D341Med (cell line): ENCODE measurements around the gene RASL10B.
A peak's percentile ranks its signal among the peaks of the same experiment; 100 is the strongest.

ENCODE experiments used
- DNase-seq: peaks from one replicate; pipeline ENCODE4 v3.0.0; 2012; ENCODE audit warnings: low spot score

Gene RASL10B

GRCh38 chr17:35717475-35717874 lies 14.0 kb upstream of the RASL10B start:
- no peak for DNase-seq

GRCh38 chr17:35723735-35724134 lies 7.7 kb upstream of the RASL10B start:
- DNase-seq, result no peak

DNA sequence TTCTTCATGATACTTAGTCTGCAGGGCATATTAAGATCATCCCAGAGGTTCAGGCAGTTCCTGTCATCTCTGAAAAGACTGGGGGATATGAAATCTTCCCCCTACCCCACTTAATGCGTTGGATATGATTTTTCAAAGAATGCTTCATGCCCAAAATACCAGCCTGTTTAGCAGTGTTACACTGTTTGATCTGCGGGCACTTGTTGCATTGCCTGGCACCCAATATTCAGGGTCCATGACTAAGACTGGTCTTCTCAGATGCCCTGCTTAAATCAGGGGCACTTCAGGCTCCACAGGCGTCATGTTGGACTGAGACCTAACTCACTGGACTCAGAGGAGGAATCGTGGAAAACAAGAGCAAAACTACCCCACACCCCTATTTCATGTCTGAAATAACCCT lies 6.4 kb upstream of the RASL10B start:
- no peak for DNase-seq

DNA sequence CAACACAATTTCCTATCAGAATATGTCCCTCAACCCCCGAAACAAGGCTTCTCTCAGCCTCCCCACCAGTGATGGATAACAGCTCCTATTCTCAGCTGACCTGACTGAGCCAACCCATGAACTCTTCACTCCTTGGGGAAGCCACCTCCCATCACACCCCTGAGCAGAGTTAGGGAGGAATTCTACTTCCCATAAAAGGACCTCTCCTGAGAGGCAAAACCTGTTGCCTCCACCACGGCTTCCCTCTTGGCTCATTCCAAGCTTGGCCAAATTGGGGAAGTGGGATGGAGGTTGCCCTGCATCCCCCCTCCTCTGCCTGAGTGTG lies 5.7 kb upstream of the RASL10B start:
- no peak for DNase-seq

DNA sequence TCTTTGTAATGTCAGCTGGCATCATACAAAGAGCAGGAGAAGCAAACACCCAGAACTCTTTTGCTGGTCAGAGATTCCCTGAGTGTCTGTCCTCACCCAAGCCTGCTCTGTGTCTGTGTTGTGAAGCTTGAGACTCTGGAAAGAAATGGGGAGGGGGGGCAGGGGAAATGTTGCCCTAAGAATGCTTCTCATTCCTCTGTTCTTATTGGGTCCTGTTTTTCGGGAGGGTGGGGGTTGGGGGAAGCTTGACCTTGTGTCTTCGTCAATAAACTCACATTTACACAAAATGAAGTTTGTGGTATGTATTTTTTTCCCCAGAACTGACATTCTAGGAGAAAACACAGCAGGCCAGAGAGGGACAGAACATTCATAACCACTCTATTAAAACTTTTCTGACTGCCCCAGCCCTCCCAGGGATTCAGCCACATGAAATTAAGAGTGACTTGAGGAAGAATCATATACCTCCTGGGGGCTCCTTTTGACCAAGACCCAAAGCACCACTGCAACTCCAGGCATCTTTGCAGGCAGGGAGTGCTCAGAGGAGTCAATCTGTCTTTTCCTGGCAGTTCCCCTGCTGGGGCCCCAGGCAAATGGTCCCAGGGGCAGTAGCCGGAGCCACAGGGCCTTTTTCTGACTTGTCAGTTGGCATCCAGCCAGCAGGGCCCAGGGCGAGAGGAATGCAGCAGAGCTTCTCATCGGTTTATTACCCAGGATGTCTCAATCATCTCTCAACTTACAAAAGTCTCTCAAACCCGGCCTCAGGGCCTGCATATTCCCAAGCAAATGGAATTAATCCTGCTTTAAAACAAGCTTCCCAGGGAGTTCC lies 5.1 kb upstream of the RASL10B start:
- DNase-seq, result no peak

- no peak for DNase-seq
Observed at GRCh38 chr17:35726953-35727460, 4.4 kb upstream of the RASL10B start.

DNA sequence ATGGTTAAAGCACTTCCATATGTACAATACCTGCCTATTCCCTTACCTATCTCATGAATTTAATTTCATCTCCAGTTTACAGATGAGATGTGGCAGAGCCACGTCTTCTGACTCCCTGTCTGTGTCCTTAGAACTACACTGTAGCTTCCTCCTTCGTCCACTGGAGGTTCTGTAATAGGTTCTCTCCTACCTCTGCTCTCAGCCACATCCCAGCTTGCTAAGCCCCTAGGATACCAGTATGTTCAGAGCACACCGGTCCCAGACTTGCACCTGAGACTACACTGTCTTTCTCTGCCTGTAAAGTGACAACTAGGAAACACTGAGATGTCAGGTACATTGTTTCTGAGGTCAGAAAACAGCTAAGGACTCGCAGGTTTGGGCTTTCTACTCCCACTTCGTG lies 3.8 kb upstream of the RASL10B start:
- DNase-seq, result no peak

DNA sequence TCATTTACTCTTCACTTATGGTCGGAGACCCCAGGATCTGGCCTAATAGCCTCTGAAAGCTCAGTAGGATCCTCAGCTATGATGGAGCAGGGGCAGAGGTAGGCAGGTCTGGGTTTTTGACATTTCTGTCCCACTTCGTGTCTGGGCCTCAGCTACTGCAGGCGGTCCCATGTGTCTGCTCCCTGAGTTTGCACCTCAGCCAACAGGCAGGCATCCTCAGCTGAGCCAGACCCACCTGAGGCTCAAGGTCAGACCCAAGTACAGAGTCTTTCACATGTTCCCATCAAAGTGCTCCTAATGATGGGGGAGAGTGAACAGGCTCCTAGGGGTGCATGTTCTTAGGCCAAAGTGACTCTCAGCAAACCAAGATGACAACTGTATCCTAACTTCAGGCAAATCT lies 2.9 kb upstream of the RASL10B start:
- DNase-seq, result no peak

- no peak for DNase-seq
Observed at GRCh38 chr17:35729405-35729833, 2.0 kb upstream of the RASL10B start.

DNA sequence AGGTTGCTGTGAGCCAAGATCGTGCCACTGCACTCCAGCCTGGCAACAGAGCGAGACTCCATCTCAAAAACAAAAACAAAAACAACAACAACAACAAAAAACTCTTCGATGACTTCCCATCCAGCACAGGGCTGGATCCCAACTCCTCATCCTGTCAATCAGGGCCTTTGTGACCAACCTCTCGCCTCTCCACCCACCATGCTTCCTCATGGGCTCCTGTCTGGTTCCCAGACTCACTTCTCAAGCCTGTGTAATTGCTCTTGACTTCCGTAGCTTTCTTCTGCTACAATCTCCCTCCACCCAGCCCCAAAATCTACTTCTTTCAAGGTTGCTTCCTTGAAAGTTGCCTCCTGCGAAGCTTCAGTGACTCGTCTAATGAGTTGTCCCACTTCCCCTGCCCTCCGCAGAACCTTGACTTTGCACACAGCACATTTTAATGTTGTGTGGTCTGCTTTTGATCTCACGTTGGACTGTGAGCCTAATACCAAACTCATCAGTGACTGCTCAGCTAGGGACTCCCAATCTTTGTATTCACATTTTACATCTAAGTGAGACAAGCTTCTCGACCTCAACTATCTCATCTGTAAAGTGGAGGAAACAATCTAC lies 936 bp upstream of the RASL10B start:
- no peak for DNase-seq

- DNase-seq, result peak; percentile 85
Observed at GRCh38 chr17:35731917-35732805, 722 bp downstream of the RASL10B start.

- no peak for DNase-seq
Observed at GRCh38 chr17:35732806-35733136, 1.3 kb downstream of the RASL10B start.

DNA sequence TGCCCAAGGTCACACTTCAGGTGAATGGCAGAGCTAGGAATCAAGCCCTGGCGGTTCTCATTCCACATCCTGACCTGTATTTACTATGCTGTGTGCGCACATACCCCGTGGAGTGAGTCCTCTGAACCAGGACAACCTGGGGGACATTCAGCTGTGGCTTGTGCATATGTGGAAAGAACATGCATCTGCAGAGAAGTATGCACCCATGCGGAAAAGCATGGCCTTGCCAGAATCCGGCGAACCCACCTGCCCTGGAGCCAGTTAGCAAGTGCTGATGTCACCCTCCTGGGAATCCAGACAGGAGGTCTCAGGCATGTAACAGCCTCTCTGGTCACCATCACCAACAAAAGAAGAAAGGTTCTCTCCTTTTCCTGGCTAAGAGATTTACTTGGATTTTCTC lies 1.9 kb downstream of the RASL10B start:
- no peak for DNase-seq

- DNase-seq, result no peak
Observed at GRCh38 chr17:35734396-35734795, 3.0 kb downstream of the RASL10B start.

DNA sequence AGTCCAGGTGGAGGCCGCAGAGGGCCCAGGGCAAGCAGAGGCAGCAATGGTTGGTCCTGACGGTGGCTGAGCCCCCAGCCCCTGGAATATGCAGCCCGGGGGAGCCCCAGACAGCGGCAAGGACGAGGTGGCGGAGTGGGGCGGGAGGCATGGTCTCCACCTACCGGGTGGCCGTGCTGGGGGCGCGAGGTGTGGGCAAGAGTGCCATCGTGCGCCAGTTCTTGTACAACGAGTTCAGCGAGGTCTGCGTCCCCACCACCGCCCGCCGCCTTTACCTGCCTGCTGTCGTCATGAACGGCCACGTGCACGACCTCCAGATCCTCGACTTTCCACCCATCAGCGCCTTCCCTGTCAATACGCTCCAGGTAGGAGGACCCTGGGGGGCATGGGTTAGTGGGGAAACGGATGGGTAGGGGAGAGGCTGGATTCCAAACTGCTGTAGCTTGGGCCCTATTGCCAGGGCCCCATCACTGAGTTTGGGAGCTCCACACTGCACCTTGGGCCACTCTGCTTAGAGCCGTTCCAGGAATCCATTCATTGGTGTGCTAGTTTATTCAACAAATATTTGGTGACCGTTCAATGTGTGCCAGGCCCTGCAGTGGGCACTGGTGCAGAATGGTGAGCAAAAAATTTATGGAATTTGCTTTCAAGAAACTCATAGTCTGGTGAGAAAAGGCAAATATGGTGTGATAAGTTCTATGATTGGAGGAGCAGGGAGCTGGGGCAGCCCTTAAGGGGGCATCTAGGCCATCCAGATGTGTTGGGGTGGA lies 3.8 kb downstream of the RASL10B start:
- no peak for DNase-seq

GRCh38 chr17:35736236-35736635 lies 4.8 kb downstream of the RASL10B start:
- no peak for DNase-seq

GRCh38 chr17:35738519-35739133 lies 7.2 kb downstream of the RASL10B start:
- DNase-seq, result no peak

GRCh38 chr17:35740216-35740615 lies 8.8 kb downstream of the RASL10B start:
- no peak for DNase-seq

DNA sequence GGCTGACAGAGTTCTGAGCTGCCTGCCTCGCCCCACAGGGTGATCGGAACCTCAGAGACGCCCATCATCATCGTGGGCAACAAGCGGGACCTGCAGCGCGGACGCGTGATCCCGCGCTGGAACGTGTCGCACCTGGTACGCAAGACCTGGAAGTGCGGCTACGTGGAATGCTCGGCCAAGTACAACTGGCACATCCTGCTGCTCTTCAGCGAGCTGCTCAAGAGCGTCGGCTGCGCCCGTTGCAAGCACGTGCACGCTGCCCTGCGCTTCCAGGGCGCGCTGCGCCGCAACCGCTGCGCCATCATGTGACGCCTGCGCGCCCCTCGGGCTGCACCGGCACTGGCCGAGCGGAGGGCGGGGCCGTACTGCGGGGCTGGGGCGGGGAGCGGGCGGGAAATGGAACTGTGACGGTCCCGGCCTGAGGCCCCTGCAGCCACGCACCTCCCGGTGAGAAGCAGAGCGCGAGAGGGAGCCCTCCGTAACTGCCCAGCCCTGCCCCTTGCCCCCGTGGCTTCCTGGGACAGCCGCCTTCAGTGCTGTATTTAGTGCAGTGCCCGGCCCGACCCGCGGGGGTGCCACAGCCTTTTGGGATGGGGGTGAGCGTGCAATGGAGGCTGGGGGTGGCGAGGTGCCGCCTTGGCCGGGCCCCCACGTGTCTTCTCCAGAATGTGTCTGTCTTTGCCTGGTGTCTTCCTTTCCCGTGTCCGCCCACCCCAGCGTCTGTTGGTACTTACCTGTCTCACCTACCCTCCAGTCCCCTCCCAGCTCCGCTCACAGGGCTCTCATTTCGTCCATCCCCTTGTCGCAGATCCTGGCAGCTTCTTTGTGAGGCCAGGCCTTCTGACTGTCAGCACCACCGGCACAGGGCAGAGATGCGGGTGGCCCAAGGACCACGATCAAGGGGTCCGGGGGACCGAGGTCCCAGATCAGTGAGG lies 9.8 kb downstream of the RASL10B start:
- DNase-seq, result peak; percentile 62

DNA sequence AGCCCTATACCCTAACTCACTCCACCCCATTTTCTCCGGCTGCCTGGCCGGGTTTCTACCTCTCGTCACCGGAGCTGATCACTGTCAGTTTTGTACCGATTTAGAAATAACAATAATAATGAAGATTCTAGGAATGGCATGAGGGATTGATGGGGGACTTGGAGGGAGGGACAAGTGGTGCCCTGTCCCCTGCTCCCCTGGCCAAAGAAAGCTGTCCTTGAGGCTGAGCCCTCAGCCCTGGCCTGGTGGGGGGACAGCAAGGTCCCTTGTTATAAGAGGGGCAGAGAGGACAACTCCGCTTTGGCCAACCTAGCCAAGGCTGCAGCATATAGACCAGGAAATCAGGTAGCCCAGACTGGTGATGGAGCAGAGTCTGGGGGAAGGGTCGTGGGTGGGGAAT lies 11.1 kb downstream of the RASL10B start:
- no peak for DNase-seq
